ENCODE data around the gene ZNF813.
A peak's percentile ranks its signal among the peaks of the same experiment; 100 is the strongest.
"Not testable (repeated sequence)": the region's sequence is repeated elsewhere in the genome, so short reads cannot be mapped to it uniquely, and the experiment has no call there.

Gene ZNF813

DNA sequence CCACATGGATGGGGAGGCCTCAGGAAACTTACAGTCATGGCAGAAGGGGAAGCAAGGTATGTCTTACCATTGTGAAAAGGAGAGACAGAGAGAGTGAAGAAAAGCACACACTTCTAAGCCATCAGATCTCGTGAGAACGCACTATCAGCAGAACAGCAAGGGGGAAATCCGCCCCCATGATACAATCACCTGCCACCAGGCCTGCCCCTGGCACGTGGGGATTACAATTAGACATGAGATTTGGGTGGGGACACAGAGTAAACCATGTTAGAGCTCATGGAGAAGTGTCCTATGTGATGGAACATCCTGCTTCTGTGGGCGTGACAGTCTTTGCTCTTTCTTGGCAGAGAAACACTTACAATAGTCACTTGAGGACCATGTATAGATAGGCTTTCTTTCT is 42.3 kb downstream of the ZNF813 start:
- no peak overlapping the region for H3K4me3 ChIP-seq (ENCODE audit: low read length)
- H3K27me3 ChIP-seq (ENCODE audit: low read depth, low read length) = no peaks in the 10 kb centered on the region
- no peaks in the 10 kb centered on the region for H3K4me1 ChIP-seq (ENCODE audit: low read length)
- no peak overlapping the region for H3K9ac ChIP-seq (ENCODE audit: low read length)
- no peaks in the 10 kb centered on the region for H4K20me1 ChIP-seq (ENCODE audit: insufficient read depth, low read length)
- H3K4me2 ChIP-seq (ENCODE audit: low read length) = no peak overlapping the region
- H2AFZ ChIP-seq (ENCODE audit: low read depth, low read length) = no peak overlapping the region
- H3K27ac ChIP-seq (ENCODE audit: low read length) = no peak overlapping the region
- no peaks in the 10 kb centered on the region for H3K79me2 ChIP-seq (ENCODE audit: low read length)
- H3K36me3 ChIP-seq (replicated peaks; ENCODE audit: low read depth, low read length) = no peaks in the 10 kb centered on the region
- no peaks in the 10 kb centered on the region; the same call in 1 of the 2 replicates for H3K9me3 ChIP-seq (ENCODE audit: insufficient read depth, low read length)
- TF ChIP-seq EZH2phosphoT487 (IDR thresholded peaks at IDR 0.05; ENCODE audit: low read depth) (no peak), CTCF (IDR thresholded peaks at IDR 0.05; ENCODE audit: low read depth, low read length) (no peak)

DNA sequence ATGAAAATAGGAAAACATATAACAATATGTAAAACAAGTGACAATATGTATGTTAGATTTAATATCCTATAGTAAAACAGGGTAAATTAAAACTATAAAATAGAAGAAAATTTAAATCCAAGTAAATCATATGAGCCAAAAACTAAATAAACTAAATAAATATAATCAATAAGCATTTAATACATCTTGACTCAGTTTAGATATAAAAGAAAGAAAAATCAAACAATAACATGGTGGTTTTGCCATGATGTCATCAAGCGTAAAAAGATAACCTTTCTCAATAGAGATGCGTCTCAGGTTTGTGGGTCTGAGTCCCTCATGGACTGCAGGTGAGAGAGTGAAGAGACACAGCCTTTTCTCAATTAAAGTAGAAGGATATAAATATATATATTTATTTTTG is 43.8 kb downstream of the ZNF813 start:
- Histone ChIP-seq H2AFZ (ENCODE audit: low read depth, low read length) (no peak overlapping the region), H3K9me3 (ENCODE audit: insufficient read depth, low read length) (peaks cover 5% of the 10 kb centered on the region), H3K9ac (ENCODE audit: low read length) (no peak overlapping the region), H3K36me3 (replicated peaks; ENCODE audit: low read depth, low read length) (no peaks in the 10 kb centered on the region), H3K4me3 (ENCODE audit: low read length) (no peak overlapping the region), H3K79me2 (ENCODE audit: low read length) (no peaks in the 10 kb centered on the region), H4K20me1 (ENCODE audit: insufficient read depth, low read length) (no peaks in the 10 kb centered on the region), H3K27ac (ENCODE audit: low read length) (no peak overlapping the region), H3K4me2 (ENCODE audit: low read length) (no peak overlapping the region), H3K27me3 (ENCODE audit: low read depth, low read length) (no peaks in the 10 kb centered on the region), H3K4me1 (ENCODE audit: low read length) (no peaks in the 10 kb centered on the region)
- TF ChIP-seq CTCF (IDR thresholded peaks at IDR 0.05; ENCODE audit: low read depth, low read length) (no peak), EZH2phosphoT487 (IDR thresholded peaks at IDR 0.05; ENCODE audit: low read depth) (no peak)

- no peaks in the 10 kb centered on the region for H4K20me1 ChIP-seq (ENCODE audit: insufficient read depth, low read length)
- no peaks in the 10 kb centered on the region for H3K27me3 ChIP-seq (ENCODE audit: low read depth, low read length)
- H3K9me3 ChIP-seq (ENCODE audit: insufficient read depth, low read length) = peaks cover 5% of the 10 kb centered on the region
- H3K79me2 ChIP-seq (ENCODE audit: low read length) = no peaks in the 10 kb centered on the region
- no peaks in the 10 kb centered on the region for H3K36me3 ChIP-seq (replicated peaks; ENCODE audit: low read depth, low read length)
- no peak overlapping the region for H3K27ac ChIP-seq (ENCODE audit: low read length)
- H3K4me3 ChIP-seq (ENCODE audit: low read length) = no peak overlapping the region
- TF ChIP-seq EZH2phosphoT487 (IDR thresholded peaks at IDR 0.05; ENCODE audit: low read depth) (no peak), CTCF (IDR thresholded peaks at IDR 0.05; ENCODE audit: low read depth, low read length) (peak; percentile 35)
- H3K9ac ChIP-seq (ENCODE audit: low read length) = no peak overlapping the region
- no peaks in the 10 kb centered on the region for H3K4me1 ChIP-seq (ENCODE audit: low read length)
- no peak overlapping the region for H3K4me2 ChIP-seq (ENCODE audit: low read length)
- H2AFZ ChIP-seq (ENCODE audit: low read depth, low read length) = no peak overlapping the region
These were observed 44.4 kb downstream of the ZNF813 start for GRCh38 chr19:53511933-53512374.

DNA sequence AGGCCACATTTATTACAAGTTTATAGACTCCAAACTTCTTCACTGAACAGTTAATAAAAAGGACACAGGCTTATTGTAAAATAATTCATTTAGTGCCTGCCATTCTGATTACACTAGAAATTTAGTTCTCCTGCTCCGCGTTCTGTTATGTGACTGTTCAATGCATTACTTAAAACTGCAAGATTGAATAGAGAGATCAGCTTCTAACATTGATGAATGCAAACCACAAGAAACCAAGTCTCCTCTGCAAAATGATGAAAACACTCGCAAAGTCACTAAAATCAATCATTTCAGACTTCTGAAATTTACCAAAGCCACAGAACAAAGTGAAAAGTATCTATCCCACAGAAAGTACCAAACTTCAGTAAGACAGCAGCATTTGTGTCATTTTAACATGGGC is 47.5 kb downstream of the ZNF813 start:
- not testable (repeated sequence) for H3K79me2 ChIP-seq (ENCODE audit: low read length); H3K4me2 ChIP-seq (ENCODE audit: low read length); H2AFZ ChIP-seq (ENCODE audit: low read depth, low read length); H3K9me3 ChIP-seq (ENCODE audit: insufficient read depth, low read length); H3K27me3 ChIP-seq (ENCODE audit: low read depth, low read length); H3K4me3 ChIP-seq (ENCODE audit: low read length); H3K4me1 ChIP-seq (ENCODE audit: low read length); H4K20me1 ChIP-seq (ENCODE audit: insufficient read depth, low read length); H3K9ac ChIP-seq (ENCODE audit: low read length); H3K36me3 ChIP-seq (replicated peaks; ENCODE audit: low read depth, low read length); H3K27ac ChIP-seq (ENCODE audit: low read length)
